HG02759 (cell line): ENCODE measurements around the gene FAM228B.
A peak's percentile ranks its signal among the peaks of the same experiment; 100 is the strongest.
"Not testable (repeated sequence)": the region's sequence is repeated elsewhere in the genome, so short reads cannot be mapped to it uniquely, and the experiment has no call there.

Source experiments
- ATAC-seq: cut with Tn5 transposase; IDR thresholded peaks from one replicate; pipeline ENCODE4 v1.9.1; 2021; ENCODE audit warnings: mild to moderate bottlenecking, moderate library complexity; ENCODE audit not compliant: unreplicated experiment

FAM228B gene

DNA sequence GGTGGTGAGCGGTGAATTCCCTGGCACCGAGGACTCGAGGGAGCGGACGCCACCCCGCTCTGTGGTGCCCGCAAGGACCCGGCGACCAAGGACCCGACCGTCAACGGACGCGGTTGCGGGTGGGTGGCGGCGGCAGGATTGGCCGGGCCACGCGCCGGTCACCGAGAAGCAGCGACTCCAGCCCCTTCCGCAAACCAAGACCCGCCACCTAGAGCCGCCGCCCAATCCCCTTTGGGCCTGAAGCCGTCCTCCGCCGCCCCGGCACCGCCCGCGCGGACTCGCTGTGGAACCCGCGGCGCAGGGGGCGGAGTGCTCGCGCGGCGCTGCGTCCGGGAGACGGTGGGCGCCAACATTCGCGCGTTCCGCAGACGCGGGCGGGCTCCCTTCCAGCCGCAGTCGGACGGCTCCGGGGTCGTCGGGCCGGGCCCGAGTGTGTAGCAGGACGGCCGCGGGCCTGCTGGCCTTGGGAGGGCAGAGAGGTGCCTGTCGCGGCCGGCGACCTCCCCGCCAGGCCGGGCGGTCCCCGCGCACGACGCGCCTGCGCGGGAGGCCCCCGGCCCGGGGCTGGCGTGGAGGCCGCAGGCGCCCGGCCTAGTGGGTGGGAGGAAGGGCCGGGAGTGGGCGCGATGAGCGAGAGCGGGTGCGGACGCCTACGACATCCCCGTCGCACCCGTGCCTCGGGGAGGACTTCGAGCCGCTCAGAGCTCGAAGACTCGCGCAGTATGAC, at the start of gene FAM228B, which contains the start of gene PFN4:
Gene FAM228B (plus strand): TSS at position 275 of the 727 bp plus-strand sequence. CDS start 893 bp downstream, outside the sequence.
Gene PFN4 (minus strand): TSS at position 140 of the 727 bp plus-strand sequence. CDS start 799 bp downstream, outside the sequence.
- peak; percentile 94 for ATAC-seq

DNA sequence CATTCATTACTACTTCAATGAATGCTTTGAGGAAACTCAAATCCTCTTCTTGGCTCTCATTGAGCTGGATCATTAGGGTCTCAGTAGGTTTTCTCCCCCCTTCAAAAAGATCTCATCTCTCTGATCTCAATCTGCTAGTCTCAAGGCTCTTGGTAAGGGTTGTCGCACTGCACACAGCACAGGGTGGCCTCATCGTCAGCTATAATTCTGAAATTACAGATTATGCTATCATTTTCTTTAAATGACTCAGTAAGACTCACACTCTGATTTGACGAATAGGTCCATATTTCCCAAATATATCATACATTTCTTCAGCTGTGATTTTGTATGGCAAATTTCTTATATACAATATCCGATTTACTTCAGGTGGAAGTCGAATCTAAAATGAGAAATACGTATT, 49.5 kb upstream of the FAM228B start:
- no peak for ATAC-seq

DNA sequence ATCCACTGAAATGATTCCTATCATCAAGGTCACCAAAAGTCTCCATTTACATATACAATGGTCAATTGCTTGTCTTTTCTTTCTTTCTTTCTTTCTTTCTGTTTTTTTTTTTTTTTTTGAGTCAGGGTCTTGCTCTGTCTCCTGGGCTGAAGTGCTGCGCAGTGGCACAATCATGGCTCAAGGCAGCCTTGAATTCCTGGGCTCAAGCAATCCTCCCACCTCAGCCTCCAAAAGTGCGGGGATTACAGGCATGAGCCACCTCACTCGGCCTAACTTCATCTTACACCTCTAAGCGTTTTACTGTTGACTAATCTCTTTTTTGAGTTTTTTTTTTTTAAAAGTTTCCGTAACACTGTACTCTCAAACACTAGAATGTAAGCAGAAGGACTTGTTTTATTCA, 48.0 kb upstream of the FAM228B start:
- no peak for ATAC-seq

DNA sequence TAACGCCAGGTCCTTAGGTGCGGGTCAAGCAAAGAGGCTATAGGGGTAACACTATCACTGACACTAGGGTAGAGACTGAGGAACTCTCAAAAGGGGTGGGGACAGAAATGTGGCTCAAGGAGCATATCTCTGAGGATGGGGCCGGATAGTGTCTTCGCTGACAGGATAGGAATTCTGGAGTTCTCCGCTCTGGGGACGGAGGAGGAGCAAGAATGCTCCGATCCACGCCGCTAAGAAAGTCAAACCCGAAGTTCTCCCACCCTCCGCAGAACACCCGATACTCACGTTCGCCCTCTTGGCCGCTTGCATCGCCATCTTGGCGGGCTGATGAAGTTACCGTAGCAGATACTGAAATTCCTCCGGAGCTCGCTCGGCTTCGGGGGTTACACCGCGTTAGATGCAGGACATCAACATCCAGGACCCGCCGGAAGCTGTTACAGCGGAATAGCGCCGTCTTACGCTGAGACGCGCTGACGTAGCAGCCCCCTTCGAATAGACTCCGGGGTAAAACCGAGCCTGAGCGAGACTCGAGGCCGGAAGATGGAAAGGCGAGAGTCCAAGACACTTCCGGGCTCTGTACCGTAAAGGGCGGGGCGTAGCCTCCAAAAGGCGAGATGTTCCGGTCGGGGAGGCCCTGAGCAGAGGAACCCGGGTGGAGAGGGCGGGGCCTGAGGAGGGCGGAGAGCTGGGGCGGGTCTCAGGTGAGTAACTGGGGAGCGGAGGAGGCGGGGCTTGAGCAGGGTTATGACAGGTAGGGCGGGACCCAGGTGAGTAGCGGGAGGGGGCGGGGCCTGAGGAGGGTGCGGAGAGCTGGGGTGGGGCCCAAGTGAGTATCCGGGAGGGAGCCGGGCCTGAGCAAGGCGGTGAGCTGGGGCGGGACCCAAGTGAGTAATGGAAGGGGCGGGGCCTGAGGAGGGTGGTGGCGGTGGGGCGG, 47.1 kb upstream of the FAM228B start, which contains the start of gene SF3B6:
Gene SF3B6 (minus strand): TSS at position 412 of the 934 bp plus-strand sequence. CDS start 97 bp downstream, at position 315.
- ATAC-seq: peak; percentile 94

DNA sequence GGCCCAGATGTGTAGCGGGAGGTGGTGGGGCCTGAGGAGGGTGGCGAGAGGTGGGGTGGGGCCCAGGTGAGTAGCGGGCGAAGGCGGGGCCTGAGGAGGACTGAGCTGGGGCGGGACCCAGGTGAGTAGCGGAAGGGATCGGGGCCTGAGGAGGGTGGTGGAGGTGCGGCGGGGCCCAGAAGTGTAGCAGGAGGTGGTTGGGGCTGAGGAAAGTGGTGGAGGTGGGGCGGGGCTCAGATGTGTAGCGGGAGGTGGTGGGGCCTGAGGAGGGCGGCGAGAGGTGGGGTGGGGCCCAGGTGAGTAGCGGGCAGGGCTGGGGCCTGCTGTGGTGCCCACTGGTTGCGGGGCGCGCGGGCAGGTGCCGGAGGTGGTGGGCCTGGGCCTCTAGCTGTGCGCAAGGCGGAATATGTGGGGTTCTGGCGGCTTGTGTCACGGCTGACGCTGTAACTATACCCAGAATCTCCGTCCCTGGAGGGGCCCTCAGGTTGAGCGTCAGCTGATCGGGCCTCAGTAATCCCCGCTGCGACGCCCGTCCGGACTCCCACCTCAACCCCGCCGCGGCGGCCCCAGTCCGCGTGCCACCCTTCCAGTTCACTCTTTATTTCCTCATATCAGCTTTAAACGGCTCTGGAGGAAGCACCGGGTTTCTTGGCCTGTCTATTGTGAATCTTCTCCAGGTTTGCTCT, 46.3 kb upstream of the FAM228B start:
- ATAC-seq: peak; percentile 20

DNA sequence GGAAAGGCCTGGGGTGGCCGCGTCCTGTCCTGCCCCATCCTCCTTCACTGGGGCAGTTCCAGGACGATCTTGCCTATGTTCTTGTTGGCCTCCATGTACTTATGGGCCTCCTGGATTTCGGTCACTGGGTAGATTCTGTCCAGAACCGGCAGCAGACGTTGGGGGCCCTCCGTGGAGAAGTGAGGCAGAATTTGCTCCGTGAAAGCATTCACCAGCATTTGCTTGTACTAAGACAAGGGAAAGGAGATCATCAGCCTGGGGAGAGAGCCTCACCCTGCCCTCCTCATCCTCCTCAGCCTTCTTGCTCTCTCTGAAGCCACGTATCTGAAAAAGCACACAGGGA, 45.8 kb upstream of the FAM228B start:
- ATAC-seq: no peak

DNA sequence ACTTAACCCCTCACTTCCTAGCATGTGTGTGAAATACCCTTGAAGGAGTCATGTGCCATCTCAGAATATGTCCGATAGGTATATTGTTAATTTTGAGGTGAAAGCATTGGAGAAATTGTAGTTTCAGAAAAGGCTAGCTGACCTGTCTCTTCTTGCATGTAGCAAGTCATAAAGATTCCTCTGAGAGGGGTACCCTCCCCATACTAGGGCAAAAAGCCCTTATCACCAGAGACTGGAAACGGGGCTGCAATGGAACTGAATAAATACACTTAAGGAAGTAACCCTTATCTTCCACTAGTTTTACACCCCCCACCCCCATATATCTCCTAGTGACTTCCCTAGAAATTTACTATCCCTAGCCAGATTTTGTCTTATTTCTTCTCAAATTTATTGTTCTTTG, 45.4 kb upstream of the FAM228B start:
- no peak for ATAC-seq

DNA sequence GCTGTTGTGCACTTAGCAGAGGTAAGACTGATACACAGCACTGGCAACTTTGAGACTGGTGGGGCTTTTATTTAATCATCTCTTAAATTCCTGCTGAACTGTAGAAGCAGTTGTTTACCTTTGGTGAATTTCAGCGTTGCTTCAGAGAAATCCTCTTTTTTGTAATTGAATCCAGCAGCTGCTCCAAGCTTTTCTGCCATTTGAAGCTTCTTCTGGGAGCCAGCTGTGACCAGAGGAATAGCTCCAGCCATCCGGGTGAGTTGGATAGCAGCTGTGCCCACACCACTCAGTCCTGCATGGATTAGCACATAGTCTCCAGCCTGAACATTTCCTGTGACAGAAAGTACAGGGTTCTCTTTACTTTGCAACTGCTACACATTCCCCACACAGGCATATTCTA, 42.6 kb upstream of the FAM228B start:
- no peak for ATAC-seq

DNA sequence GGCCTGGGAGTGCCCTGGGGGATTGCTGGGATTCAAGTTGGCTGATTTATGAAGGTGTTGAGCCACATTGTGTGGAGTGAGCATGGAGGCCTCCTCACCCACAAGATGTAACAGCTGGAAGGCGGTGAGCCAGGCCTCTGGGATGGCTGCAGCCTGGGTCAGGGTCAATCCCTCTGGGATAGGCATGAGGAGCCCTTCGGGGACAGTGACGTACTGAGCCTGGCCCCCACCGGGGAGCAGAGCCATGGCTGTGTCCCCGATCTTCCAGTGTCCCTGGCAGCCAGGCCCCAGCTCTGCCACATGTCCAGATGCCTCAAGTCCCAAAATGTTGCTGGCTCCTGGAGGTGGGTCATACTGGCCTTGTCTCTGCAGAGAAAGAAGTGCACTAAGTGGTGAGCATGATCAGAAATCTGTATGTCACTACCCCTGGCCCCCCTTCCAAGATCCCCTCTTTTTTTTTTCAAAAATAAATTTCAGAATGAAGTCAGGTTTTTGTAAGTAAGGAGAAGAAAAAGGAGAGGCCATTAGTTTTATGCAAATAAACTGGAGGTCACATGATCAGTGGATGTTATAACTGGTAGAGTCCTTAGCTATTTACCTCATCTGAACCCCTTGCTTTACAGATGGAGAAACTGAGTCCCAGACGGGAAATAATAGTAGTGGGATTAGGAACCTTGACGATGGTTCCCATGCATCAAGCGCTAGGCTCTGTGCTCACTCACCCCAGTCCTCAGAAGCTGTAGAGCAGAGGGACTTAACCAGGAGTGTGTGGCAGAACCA, 40.3 kb upstream of the FAM228B start:
- no peak for ATAC-seq

DNA sequence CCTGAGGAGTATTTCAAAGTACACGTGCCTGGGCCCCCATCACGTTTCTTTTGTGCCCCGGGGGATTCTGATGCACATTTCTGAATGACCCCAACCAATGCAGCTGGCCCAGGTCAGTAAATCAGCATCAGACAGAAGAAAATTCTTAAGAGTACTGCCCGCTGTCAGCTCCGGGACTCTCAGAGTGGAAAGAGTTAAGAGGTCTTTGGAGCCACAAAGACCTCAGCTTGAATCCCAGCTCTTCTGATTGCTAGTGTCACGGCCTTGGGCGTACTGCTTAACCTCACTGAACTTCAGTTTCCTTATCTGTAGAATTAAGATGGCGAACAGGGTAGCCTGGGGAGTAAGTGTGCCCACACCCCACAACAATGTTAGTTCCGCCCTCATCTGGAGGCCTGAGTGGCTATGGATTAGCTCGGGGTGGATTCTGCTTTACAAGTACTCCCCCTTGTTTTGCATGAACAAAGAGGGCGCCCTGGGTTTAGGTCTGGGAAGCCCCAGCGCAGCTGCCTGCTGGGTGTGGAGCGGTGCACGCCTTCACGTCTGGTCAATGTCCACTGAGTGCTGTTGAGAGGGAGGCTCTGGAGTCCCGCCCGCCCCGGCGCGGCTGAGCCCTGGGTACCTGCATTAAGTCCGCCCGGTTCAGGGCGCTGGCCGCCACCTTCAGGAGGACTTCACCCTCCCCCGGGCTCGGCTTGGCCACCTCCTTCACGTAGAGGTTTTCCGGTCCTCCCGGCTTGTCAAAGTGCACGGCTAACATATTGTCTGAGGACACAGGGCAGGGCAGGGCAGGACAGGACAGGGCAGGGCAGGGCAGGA, 39.5 kb upstream of the FAM228B start:
- peak; percentile 74 for ATAC-seq

DNA sequence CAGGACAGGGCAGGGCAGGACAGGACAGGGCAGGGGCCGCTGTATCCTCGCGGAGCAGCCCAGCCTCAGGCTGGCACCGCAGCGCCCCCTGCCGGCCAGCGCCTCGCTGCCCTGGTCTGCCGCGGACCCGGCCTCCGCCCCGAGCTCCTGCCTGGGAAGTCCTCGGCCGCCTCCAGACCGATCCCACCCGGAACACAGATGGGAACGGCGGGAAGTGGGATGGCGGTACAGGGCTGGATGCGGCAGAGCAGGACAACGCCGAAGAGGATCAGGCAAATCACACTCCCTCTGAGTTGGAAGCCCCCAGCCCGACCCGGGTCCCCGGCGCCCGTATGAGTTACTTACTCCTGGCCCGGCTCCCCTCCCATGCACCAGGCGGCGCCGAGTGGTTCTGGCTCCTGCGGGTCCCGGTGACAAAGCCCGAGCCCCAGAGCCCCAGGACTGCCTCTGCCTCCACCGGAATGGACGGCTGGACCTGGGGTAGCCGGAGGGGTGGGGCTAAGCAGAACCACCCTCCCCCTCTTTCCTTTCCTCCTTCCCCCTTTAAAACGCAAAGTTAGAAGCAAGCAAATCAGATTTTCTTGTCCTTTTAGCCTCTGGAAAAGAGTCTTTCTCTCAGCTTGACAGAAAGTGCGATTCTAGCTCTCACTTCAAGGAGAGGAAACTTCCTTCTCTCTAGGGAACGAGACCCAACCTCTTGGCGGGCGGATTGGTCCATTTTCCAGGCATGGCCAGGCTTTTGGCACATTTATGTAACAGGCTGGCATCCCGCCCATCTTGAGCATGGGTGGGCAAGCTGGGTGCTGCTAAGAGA, 38.7 kb upstream of the FAM228B start, which contains the start of gene TP53I3:
Gene TP53I3 (minus strand): TSS at position 449 of the 814 bp plus-strand sequence. CDS start 508 bp downstream, outside the sequence.
- peak; percentile 85 for ATAC-seq

DNA sequence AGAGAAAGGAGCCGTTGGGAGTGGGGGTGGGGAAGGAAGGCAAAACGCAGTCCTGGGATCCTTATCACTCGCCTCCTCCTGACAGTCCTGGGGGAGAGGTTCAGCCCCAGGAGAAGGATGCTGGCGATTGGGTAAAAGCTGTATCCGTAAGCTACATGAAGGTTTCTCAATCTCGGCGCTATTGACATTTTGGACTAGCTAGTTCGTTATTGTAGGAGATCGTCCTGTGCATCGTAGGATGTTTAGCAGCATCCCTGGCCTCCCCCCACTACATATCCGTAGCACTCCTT, 38.1 kb upstream of the FAM228B start:
- no peak for ATAC-seq

DNA sequence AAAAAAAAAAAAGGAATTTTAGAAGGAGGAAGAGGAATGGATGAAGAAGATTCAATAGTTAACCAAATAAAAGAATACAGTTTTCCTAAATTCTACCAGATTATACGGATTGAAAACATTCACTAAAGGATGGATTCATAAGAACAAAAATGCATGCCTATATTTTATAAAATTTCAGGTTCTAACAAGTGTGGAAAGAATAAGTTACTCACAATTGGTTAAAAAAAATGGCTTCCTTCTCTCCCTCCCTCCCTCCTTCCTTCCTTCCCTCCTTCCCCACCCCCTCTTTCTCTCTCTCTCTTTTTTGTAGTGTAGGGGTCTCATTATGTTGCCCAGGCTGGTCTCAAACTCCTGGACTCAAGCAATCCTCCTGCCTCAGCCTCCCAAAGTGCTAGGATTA, 37.0 kb upstream of the FAM228B start:
- no peak for ATAC-seq

DNA sequence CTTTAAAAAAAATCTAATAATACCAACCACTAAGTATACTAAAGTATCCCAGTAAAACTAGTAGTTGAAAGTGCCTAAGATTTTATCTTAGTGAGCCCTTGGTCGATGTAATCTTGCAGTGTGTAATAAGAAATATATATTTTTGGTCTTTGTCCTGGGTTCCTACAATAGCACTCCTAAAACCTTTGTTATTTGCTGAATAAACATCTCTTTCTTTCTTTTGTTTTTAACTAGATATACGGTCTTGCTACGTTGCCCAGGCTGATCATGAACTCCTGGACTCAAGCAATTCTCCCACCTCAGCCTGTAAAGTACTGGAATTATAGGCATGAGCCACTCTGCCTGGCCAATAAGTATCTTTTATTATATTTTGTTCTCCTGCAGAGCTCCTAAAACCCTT, 36.2 kb upstream of the FAM228B start:
- no peak for ATAC-seq

DNA sequence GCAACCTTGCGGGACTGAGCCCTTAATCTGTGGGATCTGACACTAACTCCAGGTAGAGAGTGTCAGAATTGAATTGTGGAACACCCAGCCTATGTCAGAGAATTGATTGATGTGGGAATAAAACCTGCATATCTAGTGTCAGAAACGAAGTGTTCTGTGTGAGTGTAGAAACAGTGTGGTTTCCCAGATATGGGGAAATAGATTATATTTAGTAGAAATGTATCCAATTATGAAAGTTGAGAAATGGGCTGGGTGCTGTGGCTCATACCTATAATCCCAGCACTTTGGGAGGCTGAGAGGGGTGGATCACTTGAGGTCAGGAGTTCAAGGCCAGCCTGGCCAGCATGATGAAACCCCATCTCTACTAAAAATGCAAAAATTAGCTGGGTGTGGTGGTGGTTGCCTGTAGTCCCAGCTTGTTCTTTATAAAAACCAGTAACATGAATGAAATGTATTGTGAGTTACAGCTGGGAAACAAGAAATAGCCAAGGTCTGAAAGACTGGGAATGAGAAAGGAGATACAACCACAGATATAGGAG, 34.4 kb upstream of the FAM228B start:
- no peak for ATAC-seq

DNA sequence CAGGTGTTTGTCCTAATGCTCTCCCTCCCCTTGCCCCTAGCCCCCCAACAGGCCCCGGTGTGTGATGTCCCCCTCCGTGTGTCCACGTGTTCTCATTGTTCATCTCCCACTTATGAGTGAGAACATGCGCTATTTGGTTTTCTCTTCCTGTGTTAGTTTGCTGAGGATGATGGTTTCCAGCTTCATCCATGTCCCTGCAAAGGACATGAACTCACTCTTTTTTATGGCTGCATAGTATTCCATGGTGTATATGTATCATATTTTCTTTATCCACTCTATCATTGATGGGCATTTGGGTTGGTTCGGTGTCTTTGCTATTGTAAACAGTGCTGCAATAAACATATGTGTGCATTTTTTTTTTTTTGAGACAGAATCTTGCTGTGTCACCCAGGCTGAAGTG, 30.0 kb upstream of the FAM228B start:
- ATAC-seq: not testable (repeated sequence)

DNA sequence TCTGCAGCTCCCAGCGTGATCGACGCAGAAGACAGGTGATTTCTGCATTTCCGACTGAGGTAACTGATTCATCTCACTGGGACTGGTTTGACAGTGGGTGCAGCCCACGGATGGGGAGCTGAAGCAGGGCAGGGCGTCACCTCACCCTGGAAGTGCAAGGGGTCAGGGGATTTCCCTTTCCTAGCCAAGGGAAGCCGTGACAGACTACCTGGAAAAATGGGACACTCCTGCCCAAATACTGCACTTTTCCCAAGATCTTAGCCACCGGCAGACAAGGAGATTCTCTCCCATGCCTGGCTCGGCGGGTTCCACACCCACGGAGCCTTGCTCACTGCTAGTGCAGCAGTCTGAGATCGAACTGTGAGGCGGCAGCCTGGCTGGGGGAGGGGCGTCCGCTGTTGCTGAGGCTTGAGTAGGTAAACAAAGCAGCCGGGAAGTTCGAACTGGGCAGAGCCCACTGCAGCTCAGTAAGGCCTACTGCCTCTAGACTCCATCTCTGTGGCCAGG, 28.0 kb upstream of the FAM228B start:
- ATAC-seq: not testable (repeated sequence)

DNA sequence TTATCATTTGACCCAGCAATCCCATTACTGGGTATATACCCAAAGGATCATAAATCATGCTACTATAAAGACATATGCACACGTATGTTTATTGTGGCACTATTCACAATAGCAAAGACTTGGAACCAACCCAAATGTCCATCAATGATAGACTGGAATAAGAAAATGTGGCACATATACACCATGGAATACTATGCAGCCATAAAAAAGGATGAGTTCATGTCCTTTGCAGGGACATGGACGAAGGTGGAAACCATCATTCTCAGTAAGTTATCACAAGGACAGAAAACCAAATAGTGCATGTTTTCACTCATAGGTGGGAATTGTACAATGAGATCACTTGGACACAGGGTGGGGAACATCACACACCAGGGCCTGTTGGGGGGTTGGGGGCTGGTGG, 22.5 kb upstream of the FAM228B start:
- ATAC-seq: not testable (repeated sequence)
